GM19035 (cell line): ENCODE data around the gene BSG.

Experiments
- ATAC-seq: cut with Tn5 transposase; IDR thresholded peaks from one replicate; pipeline ENCODE4 v1.9.1; 2021; ENCODE audit not compliant: unreplicated experiment

The BSG gene

DNA sequence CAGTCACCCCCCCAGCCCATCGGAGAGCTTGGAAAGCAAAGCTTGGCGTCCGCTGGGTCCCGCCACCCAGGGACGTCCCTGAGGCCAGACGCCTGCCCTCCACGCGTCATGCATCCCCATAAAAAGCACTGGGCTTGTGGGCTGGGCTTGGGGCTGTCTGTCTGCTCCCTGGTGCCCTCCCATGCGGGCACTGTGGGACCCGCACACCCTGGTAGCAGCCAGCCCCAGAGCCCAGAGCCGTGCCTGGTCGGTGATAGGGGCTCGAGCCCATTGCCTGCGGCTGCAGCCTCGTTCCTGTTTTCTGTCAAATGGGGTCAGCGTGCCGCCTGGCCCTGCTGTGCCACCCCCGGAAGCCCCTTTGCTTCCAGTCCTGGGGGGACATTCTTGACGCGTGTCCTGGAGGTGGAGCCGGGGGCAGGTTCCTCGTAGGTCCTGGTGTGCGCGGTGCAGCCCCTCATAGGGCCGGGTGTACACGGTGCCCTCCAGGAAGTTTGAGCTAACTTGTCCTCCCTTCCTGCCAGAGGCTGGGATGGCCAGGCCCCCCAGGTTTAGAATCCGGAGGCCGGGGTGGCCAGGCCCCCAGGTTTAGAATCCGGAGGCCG lies 32.9 kb upstream of the BSG start:
- no peak for ATAC-seq

DNA sequence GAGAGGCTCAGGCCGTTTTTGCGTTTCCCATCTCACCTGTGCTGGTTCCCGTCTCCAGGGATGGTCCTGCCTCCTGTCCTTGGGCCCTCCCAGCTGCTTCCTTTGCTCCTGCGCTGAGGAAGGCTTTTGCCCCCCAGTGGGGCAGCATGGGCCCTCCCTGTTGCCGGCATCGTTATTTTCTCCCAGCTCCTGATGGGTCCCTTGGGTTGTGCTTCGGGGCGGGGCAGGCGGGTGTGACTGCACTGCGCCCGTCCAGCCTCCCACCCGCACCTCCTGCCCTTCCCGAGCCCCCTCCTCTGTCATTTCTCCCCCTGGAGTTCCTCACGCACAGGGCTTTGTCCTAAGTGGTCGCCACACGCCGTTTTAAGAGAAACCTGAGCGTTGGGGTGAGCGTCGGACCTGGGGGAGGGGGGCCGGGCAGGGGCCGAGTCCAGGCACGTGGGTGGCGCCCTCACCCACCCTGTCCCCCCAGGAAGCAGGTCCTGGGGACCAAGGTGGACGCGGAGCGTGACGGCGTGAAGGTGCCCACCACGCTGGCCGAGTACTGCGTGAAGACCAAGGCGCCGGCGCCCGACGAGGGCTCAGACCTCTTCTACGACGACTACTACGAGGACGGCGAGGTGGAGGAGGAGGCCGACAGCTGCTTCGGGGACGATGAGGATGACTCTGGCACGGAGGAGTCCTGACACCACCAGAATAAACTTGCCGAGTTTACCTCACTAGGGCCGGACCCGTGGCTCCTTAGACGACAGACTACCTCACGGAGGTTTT lies 31.3 kb upstream of the BSG start:
- no peak for ATAC-seq

DNA sequence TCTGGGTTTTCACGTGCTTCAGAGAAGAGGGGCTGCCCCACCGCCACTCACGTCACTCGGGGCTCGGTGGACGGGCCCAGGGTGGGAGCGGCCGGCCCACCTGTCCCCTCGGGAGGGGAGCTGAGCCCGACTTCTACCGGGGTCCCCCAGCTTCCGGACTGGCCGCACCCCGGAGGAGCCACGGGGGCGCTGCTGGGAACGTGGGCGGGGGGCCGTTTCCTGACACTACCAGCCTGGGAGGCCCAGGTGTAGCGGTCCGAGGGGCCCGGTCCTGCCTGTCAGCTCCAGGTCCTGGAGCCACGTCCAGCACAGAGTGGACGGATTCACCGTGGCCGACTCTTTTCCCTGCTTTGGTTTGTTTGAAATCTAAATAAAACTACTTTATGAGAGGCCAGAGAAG lies 30.7 kb upstream of the BSG start:
- ATAC-seq, result no peak

DNA sequence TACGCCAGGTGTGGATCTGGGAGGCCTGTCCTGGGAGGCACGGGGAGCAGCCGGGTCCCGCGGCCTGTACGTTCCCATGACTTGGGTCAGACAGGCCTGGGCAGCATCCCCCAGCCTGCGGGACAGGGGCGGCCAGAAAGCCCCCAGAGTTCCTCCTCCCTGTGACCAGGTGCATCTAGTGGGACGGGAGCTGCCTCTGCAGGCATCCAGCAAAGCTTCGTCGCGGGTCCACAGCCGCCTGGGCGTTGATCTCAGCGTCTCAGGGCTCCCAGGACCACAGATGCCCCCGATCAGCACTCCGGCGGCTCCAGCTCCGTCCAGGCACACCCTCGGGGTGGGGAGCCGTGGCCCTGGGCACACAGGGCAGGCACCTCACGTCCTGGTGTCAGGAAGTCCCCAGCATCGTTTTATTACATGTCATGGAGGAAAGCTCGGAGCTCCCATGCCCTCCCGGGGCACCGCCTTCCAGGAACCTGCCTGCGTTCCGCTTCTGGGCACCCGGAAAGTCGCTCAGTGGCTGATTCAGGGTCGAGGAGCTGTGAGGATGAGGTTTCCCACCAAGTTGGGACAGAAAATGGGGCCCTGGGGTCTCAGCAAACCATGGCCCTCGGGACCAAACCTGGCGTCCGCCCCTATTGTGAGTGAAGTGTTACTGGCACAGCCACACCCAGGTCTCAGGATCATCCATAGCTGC lies 30.1 kb upstream of the BSG start:
- no peak for ATAC-seq

DNA sequence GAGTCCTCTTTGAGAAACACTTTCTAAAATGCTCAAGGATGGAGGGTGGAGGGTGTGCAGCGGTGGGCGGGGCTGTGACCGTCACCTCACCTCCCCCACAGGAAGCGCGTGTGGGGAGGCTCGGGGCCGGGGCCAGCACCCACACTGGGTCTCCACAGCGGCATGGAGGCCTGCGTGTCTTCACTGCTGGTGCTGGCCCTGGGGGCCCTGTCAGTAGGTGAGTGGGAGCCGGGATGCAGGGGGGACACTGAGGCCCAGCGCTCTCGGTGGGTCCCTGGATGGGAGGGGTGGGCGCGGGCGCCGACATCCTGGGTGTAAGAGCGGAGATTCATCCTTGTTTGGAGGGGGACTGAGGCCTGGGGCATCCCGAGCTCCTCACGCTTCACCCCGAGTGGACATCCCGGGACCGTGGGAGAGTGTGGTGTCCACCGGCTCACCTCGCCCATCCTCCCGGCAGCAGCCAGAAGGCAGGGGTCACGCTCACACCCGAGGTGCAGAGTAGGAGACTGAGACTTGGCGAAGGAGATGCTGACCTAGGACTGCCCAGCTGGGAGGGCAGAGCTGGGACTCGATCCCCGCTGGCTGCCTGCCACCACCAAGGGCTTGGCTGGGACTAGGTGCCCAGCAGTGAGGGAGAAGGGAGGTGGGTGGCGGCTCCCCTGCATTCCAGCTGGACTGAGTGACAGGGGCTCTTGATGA lies 28.3 kb upstream of the BSG start, which contains the start of gene GZMM:
TSS of gene GZMM (plus strand) at position 144 of the 699 bp plus-strand sequence. CDS start at position 163, 19 bp downstream.
- ATAC-seq, result no peak

DNA sequence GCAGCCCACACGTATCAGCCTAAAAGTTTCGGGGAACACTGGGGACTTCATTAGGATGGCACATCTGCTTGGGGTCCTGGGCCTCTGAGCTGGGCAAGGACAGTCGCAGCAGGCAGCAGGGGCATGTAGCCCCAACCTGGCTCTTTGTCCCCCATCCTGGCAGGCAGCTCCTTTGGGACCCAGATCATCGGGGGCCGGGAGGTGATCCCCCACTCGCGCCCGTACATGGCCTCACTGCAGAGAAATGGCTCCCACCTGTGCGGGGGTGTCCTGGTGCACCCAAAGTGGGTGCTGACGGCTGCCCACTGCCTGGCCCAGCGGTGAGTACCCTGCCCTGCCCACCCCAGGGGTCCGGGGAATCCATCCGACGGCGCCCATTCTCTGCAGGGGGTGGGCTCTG lies 25.3 kb upstream of the BSG start:
- no peak for ATAC-seq

DNA sequence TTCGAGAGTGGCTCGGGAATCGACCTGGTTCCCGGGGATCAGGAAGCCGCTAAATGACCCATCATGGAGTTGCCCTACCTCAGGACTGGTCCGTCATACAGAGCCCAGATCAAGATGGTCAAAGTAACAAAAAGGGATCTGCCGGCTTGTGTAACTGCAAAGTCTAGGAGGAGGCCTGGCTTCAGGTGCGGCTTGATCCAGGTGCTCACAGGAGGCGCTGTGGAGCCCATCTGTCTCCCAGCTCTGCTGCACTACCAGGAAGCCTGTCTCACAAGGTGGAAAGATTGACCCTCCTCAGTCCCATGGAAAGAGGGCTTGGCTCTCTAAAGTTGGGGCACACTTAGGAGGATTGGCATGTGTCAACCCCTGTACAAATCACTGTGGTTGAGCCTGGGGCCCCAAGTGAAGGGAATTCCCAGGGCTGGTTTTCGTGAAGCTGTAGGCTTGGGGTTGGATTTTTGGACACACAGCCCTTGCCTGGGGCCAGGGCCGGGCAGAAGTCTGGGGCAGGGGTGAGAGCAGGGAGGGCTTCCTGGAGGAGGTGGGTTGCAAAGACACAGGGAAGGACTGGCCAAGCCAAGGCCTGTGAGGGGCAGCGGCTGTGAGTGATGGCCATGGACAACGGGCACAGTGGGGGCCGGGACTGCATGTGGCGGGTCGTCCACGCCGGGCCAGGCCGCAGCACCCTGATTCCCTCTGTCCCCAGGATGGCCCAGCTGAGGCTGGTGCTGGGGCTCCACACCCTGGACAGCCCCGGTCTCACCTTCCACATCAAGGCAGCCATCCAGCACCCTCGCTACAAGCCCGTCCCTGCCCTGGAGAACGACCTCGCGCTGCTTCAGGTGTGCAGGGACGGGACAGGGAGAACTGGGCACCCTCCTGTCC lies 24.3 kb upstream of the BSG start:
- ATAC-seq, result no peak

DNA sequence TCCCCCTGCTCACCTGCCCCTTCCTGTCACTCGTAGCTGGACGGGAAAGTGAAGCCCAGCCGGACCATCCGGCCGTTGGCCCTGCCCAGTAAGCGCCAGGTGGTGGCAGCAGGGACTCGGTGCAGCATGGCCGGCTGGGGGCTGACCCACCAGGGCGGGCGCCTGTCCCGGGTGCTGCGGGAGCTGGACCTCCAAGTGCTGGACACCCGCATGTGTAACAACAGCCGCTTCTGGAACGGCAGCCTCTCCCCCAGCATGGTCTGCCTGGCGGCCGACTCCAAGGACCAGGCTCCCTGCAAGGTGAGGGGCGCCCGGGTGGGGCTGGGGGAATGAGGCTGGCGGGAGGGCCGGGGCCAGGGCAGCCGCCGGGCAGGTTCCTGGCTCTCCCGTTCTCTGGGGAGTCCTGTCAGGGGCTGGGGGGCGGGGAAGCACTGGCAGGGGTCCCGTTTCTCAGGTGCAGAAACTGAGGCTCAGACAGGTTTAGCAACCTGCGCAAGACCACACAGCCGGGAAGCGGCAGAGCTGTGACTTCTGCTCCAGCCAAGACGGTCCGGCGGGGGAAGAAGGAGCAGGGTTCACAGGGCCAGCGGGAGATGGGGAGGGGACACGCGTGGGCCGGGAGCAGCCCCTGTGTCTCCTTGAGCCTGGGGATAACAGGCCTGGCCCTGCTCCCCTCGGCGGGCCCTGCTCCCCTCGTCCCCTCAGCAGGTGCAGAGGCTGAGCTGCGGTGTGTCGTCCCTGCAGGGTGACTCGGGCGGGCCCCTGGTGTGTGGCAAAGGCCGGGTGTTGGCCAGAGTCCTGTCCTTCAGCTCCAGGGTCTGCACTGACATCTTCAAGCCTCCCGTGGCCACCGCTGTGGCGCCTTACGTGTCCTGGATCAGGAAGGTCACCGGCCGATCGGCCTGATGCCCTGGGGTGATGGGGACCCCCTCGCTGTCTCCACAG lies 23.2 kb upstream of the BSG start:
- ATAC-seq, result no peak

DNA sequence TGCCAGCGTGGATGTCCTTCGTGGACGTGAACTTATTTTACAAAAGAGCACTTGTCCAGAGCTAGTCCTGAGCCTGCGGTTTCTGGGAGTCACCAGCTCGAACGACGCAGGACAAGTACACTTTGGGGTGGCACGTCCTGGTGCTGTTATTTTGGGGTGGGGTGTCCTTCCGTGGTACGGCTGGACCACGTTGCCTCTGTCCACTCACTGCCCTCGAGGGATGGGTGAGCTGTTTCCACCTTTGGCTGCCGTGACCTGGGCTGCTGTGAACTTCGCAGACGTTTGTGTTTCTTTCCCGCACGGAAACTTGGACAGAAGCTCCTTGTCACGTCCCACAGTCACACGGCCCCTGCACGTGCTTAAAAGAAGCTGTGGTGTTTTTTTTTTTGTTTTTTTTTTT lies 17.6 kb upstream of the BSG start:
- no peak for ATAC-seq

DNA sequence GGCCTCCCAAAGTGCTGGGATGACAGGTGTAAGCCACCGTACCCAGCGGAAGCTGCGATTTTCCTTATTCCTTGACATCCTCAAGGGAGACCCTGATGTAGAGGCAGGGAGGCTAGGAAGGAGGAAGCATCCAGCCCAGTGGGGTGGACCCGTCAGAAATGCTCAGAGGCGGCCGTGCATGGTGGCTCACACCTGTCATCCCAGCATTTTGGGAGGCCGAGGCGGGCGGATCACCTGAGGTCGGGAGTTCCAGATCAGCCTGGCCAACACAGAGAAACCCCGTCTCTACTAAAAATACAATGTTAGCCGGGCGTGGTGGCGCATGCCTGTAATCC lies 17.0 kb upstream of the BSG start:
- no peak for ATAC-seq

DNA sequence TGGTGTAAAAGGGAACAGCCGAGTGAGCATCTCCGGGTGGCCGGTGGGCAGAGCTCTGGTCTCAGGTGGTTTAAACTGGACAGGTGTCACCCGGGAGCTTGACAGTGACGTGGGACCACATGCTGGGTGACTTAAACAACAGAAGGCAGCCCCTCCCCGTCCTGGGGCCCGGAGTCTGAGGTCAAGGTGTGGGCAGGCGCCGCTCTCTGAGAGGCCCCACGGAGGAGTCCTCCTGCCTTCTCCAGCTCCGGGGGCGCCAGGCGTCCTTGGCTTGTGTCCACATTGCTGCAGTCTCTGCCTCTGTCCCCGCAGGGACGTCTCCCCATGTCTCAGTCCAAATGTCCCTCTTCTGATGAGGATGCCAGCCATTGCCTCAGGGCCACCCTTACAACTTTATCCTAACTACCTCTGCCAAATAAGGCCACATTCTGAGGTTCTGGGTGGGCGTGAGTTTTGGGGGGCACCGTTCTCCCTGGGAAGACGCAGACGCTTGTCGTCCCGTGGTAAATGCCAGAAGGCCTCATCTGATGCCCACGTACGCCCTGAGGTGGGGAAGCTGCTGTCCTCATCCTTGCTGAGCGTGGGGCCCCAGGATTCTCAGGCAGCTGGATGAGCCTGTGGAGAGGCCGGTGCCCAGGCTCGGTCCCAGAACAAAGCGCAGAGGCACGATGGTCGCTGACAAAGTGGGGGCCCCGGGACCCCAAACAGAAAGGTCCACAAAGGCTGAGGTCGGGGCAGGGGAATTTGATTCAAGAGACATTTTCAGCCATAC lies 15.6 kb upstream of the BSG start:
- ATAC-seq, result no peak

DNA sequence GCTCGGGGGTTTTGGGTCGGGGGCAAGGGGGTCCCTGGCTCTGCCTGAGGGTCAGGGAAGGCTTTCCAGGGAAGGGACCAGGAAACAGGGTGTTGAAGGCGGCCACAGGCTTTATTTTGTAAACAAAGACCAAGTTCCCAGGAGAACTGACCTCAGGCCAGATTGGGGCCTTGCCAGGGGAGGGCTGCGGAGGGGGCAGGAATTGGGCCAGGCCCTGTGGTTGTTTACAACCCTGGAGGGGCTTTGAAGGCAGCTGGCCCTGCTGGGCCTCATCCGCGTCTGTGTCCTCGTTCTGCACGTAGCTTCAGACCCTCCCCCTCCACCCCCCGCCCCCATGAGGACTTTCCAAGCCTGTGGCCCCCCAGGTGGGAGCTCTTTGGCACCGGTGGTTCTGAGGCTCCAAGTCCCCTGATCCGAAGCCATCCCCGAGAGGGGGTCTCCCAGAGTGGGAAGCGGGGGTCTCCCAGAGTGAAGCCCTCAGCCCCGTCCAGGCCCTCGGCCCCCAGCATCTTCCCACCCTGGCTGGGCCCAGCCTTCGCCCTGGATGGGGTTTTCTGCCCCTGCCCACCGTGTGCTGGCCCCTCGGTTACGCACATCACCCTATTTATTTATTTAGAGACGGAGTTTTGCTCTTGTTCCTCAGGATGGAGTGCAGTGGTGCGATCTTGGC lies 13.5 kb upstream of the BSG start:
- no peak for ATAC-seq

DNA sequence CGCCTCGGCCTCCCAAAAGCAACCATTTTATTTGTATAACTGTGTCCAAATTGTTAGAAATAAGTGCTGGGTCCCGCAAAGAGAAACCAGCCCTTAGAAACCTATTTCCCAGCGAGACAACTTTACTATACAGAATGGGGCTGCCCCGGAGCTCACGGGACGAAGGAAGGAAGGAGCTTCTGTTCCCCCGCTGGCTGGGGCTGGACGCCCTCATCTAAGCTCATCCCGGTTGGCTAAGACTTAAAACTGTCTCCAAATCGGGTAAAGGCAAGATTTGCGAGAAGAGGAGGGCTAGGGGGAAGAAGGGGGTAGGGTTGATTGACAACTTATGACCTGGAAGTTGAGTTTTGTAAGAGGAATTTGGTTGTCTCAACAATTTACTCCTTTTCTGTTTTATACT lies 12.3 kb upstream of the BSG start:
- no peak for ATAC-seq

DNA sequence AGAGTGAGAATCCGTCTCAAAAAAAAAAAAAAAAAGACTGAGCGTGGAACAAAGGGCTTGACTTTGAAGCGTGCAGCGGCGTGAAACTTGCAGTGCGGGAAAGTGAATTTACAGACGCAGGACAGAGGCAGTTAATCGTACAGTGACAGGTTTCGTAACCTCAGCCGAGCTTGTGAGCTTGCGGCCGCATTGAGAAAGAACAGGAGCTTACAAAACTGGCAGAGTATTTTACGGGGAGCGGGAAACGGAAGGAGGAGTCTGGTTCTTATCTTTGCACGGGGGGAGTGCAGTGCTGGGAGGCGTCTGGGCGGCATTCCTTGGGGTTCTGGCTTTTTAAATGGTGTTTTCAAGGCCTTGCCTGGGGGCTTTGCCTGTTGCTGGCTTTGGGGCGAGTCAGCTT lies 6.0 kb upstream of the BSG start:
- ATAC-seq, result no peak

DNA sequence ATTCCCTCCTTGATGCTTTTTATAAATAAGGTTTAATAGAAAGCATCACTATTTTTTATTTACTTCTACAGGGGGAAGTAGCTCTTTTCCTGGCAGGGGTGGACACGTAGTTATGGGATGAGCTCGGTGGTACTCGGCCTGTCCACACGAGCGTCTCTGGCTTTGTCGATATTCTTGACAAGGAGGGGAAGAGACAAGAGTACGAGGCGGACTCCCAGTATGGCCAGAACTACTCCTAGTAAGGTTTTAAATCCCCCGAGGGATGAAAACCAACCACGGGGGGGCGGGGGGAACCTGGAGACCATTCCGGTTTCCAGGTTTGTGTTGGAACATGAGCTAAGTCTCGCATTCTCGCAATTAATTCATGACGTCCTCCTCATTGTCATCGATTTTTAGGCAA lies 5.6 kb upstream of the BSG start:
- ATAC-seq, result no peak

DNA sequence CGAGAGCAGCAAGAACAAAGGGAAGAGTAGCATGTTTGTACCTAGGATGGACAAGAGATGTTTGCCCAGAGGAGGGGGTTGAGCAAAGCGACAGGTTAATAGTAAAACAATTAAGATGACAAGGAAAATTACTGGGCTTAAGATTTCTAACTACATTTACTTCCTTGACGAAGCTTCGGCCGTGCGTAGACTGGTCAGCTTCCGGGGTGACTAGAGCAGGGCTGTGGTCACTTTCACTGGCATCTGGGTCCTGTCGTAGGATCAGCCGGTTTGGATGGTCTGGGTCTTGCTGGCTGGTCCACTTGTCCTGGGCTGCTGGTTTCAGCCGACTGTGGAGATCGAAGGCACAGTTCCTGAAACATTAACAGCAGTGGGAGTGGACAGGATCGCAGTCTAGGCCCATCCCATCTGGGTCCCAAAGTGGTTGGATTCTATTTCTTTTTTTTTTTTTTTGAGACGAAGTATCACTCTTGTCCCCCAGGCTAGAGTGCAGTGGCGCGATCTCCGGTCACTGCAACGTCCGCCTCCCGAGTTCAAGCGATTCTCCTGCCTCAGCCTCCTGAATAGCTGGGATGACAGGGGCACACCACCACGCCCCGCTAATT lies 5.0 kb upstream of the BSG start:
- ATAC-seq, result no peak

DNA sequence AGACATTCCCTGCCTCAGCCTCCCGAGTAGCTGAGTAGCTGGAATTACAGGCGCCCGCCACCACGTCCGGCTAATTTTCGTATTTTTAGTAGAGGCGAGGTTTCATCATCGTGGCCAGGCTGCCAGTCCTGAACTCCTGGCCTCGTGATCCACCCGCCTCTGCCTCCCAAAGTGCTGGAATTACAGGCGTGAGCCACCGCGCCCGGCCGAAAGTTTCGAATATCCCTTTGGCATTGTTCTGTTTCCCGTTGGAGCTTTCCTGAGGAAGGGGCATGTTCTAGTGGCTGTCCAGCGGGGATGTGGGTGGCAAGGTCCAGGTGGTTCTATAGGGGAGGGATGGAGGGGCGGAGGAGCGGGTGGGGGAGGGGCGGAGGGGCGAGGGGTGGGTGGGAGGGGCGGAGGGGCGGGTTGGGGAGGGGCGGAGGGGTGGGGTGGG lies 2.1 kb upstream of the BSG start:
- no peak for ATAC-seq
